Testis (tissue), 2 donors: Measurements from ENCODE around the gene WDR87.

Source experiments
- CTCF ChIP-seq, 3 experiments: fragments of 450-650 bp in 2 of 3; fragments of 200-600 bp in 1 of 3; sonication (generic) in 1 of 3; IDR thresholded peaks; one replicate each; pipeline ENCODE4 v1.5.1; 2016 to 2019; ENCODE audit warnings: antibody characterized with exemption in 3 of 3, mild to moderate bottlenecking in 2 of 3, moderate library complexity in 1 of 3
- POLR2A ChIP-seq: fragments of 450-650 bp; IDR thresholded peaks from one replicate; pipeline ENCODE4 v1.6.1; 2017; ENCODE audit warnings: antibody characterized with exemption, mild to moderate bottlenecking, moderate library complexity

- TF ChIP-seq POLR2A: no peak
- no peak for TF ChIP-seq CTCF (IDR thresholded peaks at IDR 0.05)
Measured at GRCh38 chr19:37903096-37903495, 3.3 kb downstream of the WDR87 start.
